Fibroblast of lung (primary cell): ENCODE results near the gene COPS4. TPM values are rescaled to one million over a fixed set of nuclear protein-coding genes. Genes with fewer than 3 reads are reported as not detected.
A peak's percentile ranks its signal among the peaks of the same experiment; 100 is the strongest.

ENCODE experiments used
- DNase-seq, 2 donors: peaks; one replicate each; pipeline versions ENCODE4 v3.0.0 to v3.0.0-alpha.2; 2010; ENCODE audit warnings: low read depth in 2 of 2
- H2AFZ ChIP-seq: 2 replicates; pipeline ENCODE4 v1.5.1; 2012; ENCODE audit warnings: low read length, control low read depth, inconsistent platforms
- H3K27ac ChIP-seq: 2 replicates; pipeline ENCODE4 v1.5.1; 2011; ENCODE audit warnings: low read length, control low read depth; ENCODE audit not compliant: insufficient read depth
- H3K27me3 ChIP-seq: 2 replicates; pipeline ENCODE4 v1.5.1; 2011; ENCODE audit warnings: mild to moderate bottlenecking, low read length; ENCODE audit not compliant: control insufficient read depth, insufficient read depth
- H3K36me3 ChIP-seq: 2 replicates; pipeline ENCODE4 v1.5.1; 2011; ENCODE audit warnings: low read length; ENCODE audit not compliant: control insufficient read depth, insufficient read depth
- H3K4me1 ChIP-seq: 2 replicates; pipeline ENCODE4 v1.5.1; 2011; ENCODE audit warnings: low read length; ENCODE audit not compliant: control insufficient read depth, insufficient read depth; ENCODE audit errors: extremely low read depth
- H3K4me2 ChIP-seq: 2 replicates; pipeline ENCODE4 v1.5.1; 2011; ENCODE audit warnings: low read length, control low read depth; ENCODE audit not compliant: insufficient read depth; ENCODE audit errors: extremely low read depth
- H3K4me3 ChIP-seq, 4 experiments: fragments of 200-600 bp in 1 of 4; sonication (generic) in 1 of 4; replicated peaks in 1 of 4; 2 replicates each; pipeline ENCODE4 v1.5.1; 2011 to 2016; ENCODE audit warnings: low read length in 4 of 4, low read depth in 3 of 4, mild to moderate bottlenecking in 3 of 4, control low read depth in 2 of 4, inconsistent platforms in 1 of 4, mixed read lengths in 1 of 4; ENCODE audit not compliant: insufficient read depth in 1 of 4; ENCODE audit errors: control extremely low read depth in 1 of 4
- H3K79me2 ChIP-seq: 2 replicates; pipeline ENCODE4 v1.5.1; 2012; ENCODE audit warnings: mild to moderate bottlenecking, low read length, inconsistent platforms; ENCODE audit not compliant: control insufficient read depth, insufficient read depth
- H3K9ac ChIP-seq: 2 replicates; pipeline ENCODE4 v1.5.1; 2011; ENCODE audit warnings: mild to moderate bottlenecking, low read length, control low read depth; ENCODE audit not compliant: insufficient read depth
- H3K9me3 ChIP-seq: 2 replicates; pipeline ENCODE4 v1.5.1; 2012; ENCODE audit warnings: low read depth, low read length; ENCODE audit not compliant: control insufficient read depth, insufficient read depth
- H4K20me1 ChIP-seq: 2 replicates; pipeline ENCODE4 v1.5.1; 2011; ENCODE audit warnings: low read length; ENCODE audit not compliant: control insufficient read depth, insufficient read depth; ENCODE audit errors: extremely low read depth
- CTCF ChIP-seq, 2 donors: IDR thresholded peaks in 1 of 2; conservative IDR thresholded peaks in 1 of 2; 1 replicate in 1 of 2; 2 replicates in 1 of 2; pipeline ENCODE4 v1.5.1; 2011 to 2012; ENCODE audit warnings: low read length in 2 of 2, control low read depth in 1 of 2, inconsistent platforms in 1 of 2, low read depth in 1 of 2, mild to moderate bottlenecking in 1 of 2
- EZH2 ChIP-seq: IDR thresholded peaks from 2 replicates; pipeline ENCODE4 v1.5.1; 2012; ENCODE audit warnings: low read length, control low read depth, mild to moderate bottlenecking; ENCODE audit errors: missing control alignments
- polyA plus RNA-seq, 2 donors: library from polyadenylated mRNA; depleted of rRNA in 1 of 2; stranded (reverse) in 1 of 2; unstranded in 1 of 2; fragments of >200 nt; gene quantifications; 2 replicates each; pipeline ENCODE4 v1.2.1, GENCODE V29; 2011 to 2012; ENCODE audit warnings: missing spikeins in 1 of 2
- total RNA-seq: library from RNA; depleted of rRNA; stranded (reverse); fragments of >200 nt; gene quantifications from 2 replicates; pipeline ENCODE4 v1.2.1, GENCODE V29; 2014

Gene COPS4
- total and polyA plus RNA-seq, 2 donors (not counting 1 experiment from before 2014, with no cell fraction given): 82.3 to 128 TPM

GRCh38 chr4:83012200-83012686 lies 22.7 kb upstream of the COPS4 start:
- Histone ChIP-seq H3K4me2 (peak overlapping the region; percentile 85), H3K36me3 (no peaks in the 10 kb centered on the region), H2AFZ (peak overlapping the region; percentile 92), H3K9me3 (no peaks in the 10 kb centered on the region), H3K4me3 (peak overlapping the region; percentile 79 to 91 (median 86)), H3K9ac (peak overlapping the region; percentile 72), H3K27me3 (no peaks in the 10 kb centered on the region), H3K79me2 (peaks cover 44% of the 10 kb centered on the region), H4K20me1 (no peaks in the 10 kb centered on the region), H3K4me1 (no peaks in the 10 kb centered on the region), H3K27ac (peak overlapping the region; percentile 79)
- no peak for DNase-seq
- no peak for TF ChIP-seq EZH2
- no peak for TF ChIP-seq CTCF (conservative IDR thresholded peaks at IDR 0.05 in 1 of 2, IDR thresholded peaks at IDR 0.05 in 1 of 2; ENCODE audit: low read depth in 1 of 2, low read length in 2 of 2)

GRCh38 chr4:83012687-83013419 lies 22.1 kb upstream of the COPS4 start:
- no peaks in the 10 kb centered on the region for H4K20me1 ChIP-seq
- DNase-seq: peak; percentile 97 to 99

More at GRCh38 chr4:83012687-83013419, 22.1 kb upstream of the COPS4 start:
- TF ChIP-seq CTCF (conservative IDR thresholded peaks at IDR 0.05 in 1 of 2, IDR thresholded peaks at IDR 0.05 in 1 of 2; ENCODE audit: low read depth in 1 of 2, low read length in 2 of 2) (peak; percentile 17 to 42), EZH2 (no peak)
- Histone ChIP-seq H3K27ac (peak overlapping the region; percentile 79), H3K4me2 (peak overlapping the region; percentile 91), H3K4me1 (no peaks in the 10 kb centered on the region), H3K4me3 (peak overlapping the region; percentile 83 to 97 (median 90)), H3K36me3 (no peaks in the 10 kb centered on the region), H3K9me3 (no peaks in the 10 kb centered on the region), H2AFZ (peak overlapping the region; percentile 48), H3K27me3 (no peaks in the 10 kb centered on the region), H3K9ac (peak overlapping the region; percentile 72), H3K79me2 (peaks cover 38% of the 10 kb centered on the region)
